K562 (cell line): ENCODE data around the gene CMIP. TPM values are rescaled to one million over a fixed set of nuclear protein-coding genes. Genes with fewer than 3 reads are reported as not detected.

Experiments
- FIP1L1 ChIP-seq: fragments of 200-400 bp; formaldehyde crosslinking; IDR thresholded peaks from 2 replicates; pipeline ENCODE4 v1.6.1; 2018; ENCODE audit warnings: mild to moderate bottlenecking, low read depth, low read length; ENCODE audit not compliant: poor library complexity, severe bottlenecking
- FOXA3 ChIP-seq, 2 experiments: fragments of 450-650 bp in 1 of 2; sonication (generic) in 1 of 2; formaldehyde crosslinking; IDR thresholded peaks in 1 of 2; conservative IDR thresholded peaks in 1 of 2; 2 replicates each; pipeline versions ENCODE4 v1.4.0 to v1.8.0; 2020 to 2022; ENCODE audit warnings: mild to moderate bottlenecking in 2 of 2, missing genetic modification reagents in 1 of 2
- HBP1 ChIP-seq: fragments of 450-650 bp; formaldehyde crosslinking; IDR thresholded peaks from 2 replicates; pipeline ENCODE4 v1.4.0; 2022; ENCODE audit warnings: missing genetic modification characterization
- MYNN ChIP-seq, 2 experiments: sonication (generic); formaldehyde crosslinking in 1 of 2; IDR thresholded peaks; 2 replicates each; pipeline versions ENCODE4 v1.5.0 to v1.6.1; 2016 to 2020; ENCODE audit warnings: antibody characterized with exemption in 1 of 2, missing genetic modification reagents in 1 of 2
- NCOA4 ChIP-seq: fragments of 450-650 bp; IDR thresholded peaks from 2 replicates; pipeline ENCODE4 v1.6.1; 2018; ENCODE audit warnings: mild to moderate bottlenecking; ENCODE audit not compliant: partially characterized antibody
- OTX1 ChIP-seq: fragments of 450-650 bp; formaldehyde crosslinking; IDR thresholded peaks from 2 replicates; pipeline ENCODE4 v1.4.0; 2022; ENCODE audit warnings: mild to moderate bottlenecking
- POLR2AphosphoS2 ChIP-seq: IDR thresholded peaks from 2 replicates; pipeline ENCODE4 v1.6.1; 2012; ENCODE audit warnings: low read length, improper control_type of control experiment
- SIRT6 ChIP-seq: IDR thresholded peaks from one replicate; pipeline ENCODE4 v1.6.1; 2012; ENCODE audit warnings: low read depth, mild to moderate bottlenecking, control low read depth, inconsistent platforms, low read length, moderate library complexity
- ZNF133 ChIP-seq: fragments of 250-450 bp; sonication (Bioruptor Pico); IDR thresholded peaks from 2 replicates; pipeline ENCODE4 v1.4.0; 2020; ENCODE audit warnings: mild to moderate bottlenecking
- polyA plus RNA-seq, 8 experiments: library from polyadenylated mRNA; depleted of rRNA in 4 of 8; stranded (reverse) in 5 of 8; unstranded in 3 of 8; fragments of >200 nt; fragmentation: Nextera tagmentation in 2 of 8; fragmentation: Illumina TruSeq in 1 of 8; extraction: Ambion mirVana in 2 of 8; extraction: Trizol in 1 of 8; gene quantifications; 2 replicates each; pipeline versions ENCODE4 v1.2.1 to v1.2.3, GENCODE V29; 2011 to 2014; ENCODE audit warnings: inconsistent platforms in 1 of 8, missing spikeins in 1 of 8
- total RNA-seq, 7 experiments: library from RNA; depleted of rRNA in 6 of 7; stranded (reverse); fragments of >200 nt in 6 of 7; fragmentation: Illumina TruSeq in 2 of 7; extraction: Trizol in 2 of 7; gene quantifications; 2 replicates each; pipeline versions ENCODE4 v1.2.1 to v1.2.3, GENCODE V29; 2011 to 2021; ENCODE audit warnings: low replicate concordance in 1 of 7

Gene CMIP
- total and polyA plus RNA-seq, 9 of the 15 experiments (the other 6 are each of a cell fraction or from before 2014, with no cell fraction given), result 0.94 to 82.5 (median 10.3) TPM

GRCh38 chr16:81668243-81669097, 223.9 kb downstream of the CMIP start (continued):
- no peak for TF ChIP-seq FOXA3 (CRISPR knock-in tag; conservative IDR thresholded peaks at IDR 0.05 in 1 of 2, IDR thresholded peaks at IDR 0.05 in 1 of 2)
- TF ChIP-seq HBP1, result peak; percentile 75; the same call in 1 of the 2 replicates
- peak; percentile 72; the same call in 1 of the 2 replicates for TF ChIP-seq MYNN (IDR thresholded peaks at IDR 0.05)
- TF ChIP-seq MYNN (CRISPR knock-in tag; IDR thresholded peaks at IDR 0.05), result no peak
- TF ChIP-seq FIP1L1, result no peak
- no peak for TF ChIP-seq POLR2AphosphoS2
- TF ChIP-seq SIRT6, result no peak
- TF ChIP-seq OTX1 (CRISPR knock-in tag), result 0 out of 2 replicates have a peak, but pooled peaks have one; percentile 18
- TF ChIP-seq ZNF133 (CRISPR knock-in tag), result no peak
- TF ChIP-seq NCOA4, result no peak
